ENCODE results near the gene MAX. TPM values are rescaled to one million over a fixed set of nuclear protein-coding genes. Genes with fewer than 3 reads are reported as not detected.
A peak's percentile ranks its signal among the peaks of the same experiment; 100 is the strongest.

Gene MAX
- total RNA-seq, 1 donor from 2014 or later, result 26.8 TPM

DNA sequence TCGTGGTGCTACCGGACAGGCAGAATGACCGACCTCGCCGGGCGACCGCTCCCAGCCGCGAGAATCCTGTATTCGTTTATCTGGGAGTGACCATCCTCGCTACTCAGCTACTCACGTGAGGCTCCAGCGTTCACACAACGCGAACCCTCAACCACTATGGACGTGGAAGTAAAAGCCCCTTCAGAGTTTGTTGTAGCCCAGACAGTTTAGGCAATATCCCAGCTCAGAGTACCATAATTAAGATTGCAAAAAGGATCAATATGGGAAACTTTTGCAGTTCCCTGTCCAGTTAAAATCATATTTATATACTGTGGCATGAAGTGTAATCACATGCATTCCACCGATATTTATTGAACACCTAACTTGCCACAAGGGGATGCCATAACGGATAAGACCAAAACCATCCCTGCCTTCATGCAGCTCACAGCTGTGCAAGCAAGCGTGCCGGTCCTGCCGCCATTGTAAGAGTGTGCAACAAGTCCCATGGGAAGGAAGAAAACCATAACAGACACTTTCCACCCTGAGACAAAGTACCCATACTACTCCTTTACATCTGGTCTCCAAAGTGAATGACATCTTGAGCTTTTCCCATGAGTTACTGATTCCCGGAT lies 938 bp upstream of the MAX start:
- no peak for TF ChIP-seq CTCF (IDR thresholded peaks at IDR 0.05)
- DNase-seq (ENCODE audit: low spot score in 2 of 2), result no peak
- peaks cover under 1 to 25% of the 10 kb centered on the region in 2 donors for H3K4me1 ChIP-seq
- no peak overlapping the region for H3K27ac ChIP-seq
- no peaks in the 10 kb centered on the region for H3K36me3 ChIP-seq
- H3K27me3 ChIP-seq, result no peaks in the 10 kb centered on the region
- intact Hi-C loops (cut with DNase I), result loop anchor here (2.0 to 10.0 kb wide), 4 partner anchors 54 to 716 kb away; partner anchors contain the start of genes CHURC1, FUT8 and MTHFD1
- H3K4me3 ChIP-seq, result peak overlapping the region; percentile 88 to 89
- H3K9me3 ChIP-seq, result no peaks in the 10 kb centered on the region

- Histone ChIP-seq H3K4me3 (peak overlapping the region; percentile 89 to 93), H3K9me3 (no peaks in the 10 kb centered on the region), H3K27me3 (no peaks in the 10 kb centered on the region), H3K36me3 (no peaks in the 10 kb centered on the region), H3K27ac (peak overlapping the region; percentile 81 to 88), H3K4me1 (peaks cover 11 to 38% of the 10 kb centered on the region in 2 donors)
- intact Hi-C loops (cut with DNase I), result loop anchor here (1.0 to 10.0 kb wide), 5 partner anchors 55 to 715 kb away; partner anchors contain the start of genes CHURC1, FUT8 and MTHFD1
- DNase-seq (ENCODE audit: low spot score in 2 of 2), result peak in 1 of 2 donors; percentile 65
- TF ChIP-seq CTCF (IDR thresholded peaks at IDR 0.05), result no peak
Measured at GRCh38 chr14:65101631-65102440, 481 bp downstream of the MAX start.

- Histone ChIP-seq H3K36me3 (no peaks in the 10 kb centered on the region), H3K9me3 (no peaks in the 10 kb centered on the region), H3K27me3 (no peaks in the 10 kb centered on the region), H3K4me1 (peaks cover 12 to 46% of the 10 kb centered on the region in 2 donors), H3K27ac (peak overlapping the region in 1 of 2 donors; percentile 88), H3K4me3 (peak overlapping the region; percentile 89 to 93)
- intact Hi-C loops (cut with DNase I), result loop anchor here (5.0 to 10.0 kb wide), 2 partner anchors 186 to 714 kb away; partner anchors contain the start of genes CHURC1 and MTHFD1
- DNase-seq (ENCODE audit: low spot score in 2 of 2), result no peak
- no peak for TF ChIP-seq CTCF (IDR thresholded peaks at IDR 0.05)
Measured at GRCh38 chr14:65100922-65101541, 1.3 kb downstream of the MAX start.

GRCh38 chr14:65098586-65098985 lies 3.7 kb downstream of the MAX start:
- no peaks in the 10 kb centered on the region for H3K9me3 ChIP-seq
- intact Hi-C loops (cut with DNase I), result no loop called here
- DNase-seq (ENCODE audit: low spot score in 2 of 2), result no peak
- H3K36me3 ChIP-seq, result peaks cover 3% of the 10 kb centered on the region in 2 donors
- H3K27me3 ChIP-seq, result no peaks in the 10 kb centered on the region
- TF ChIP-seq CTCF (IDR thresholded peaks at IDR 0.05), result no peak
- peak overlapping the region in 1 of 2 donors; percentile 43 for H3K27ac ChIP-seq
- peaks cover 19 to 54% of the 10 kb centered on the region in 2 donors for H3K4me1 ChIP-seq
- peak overlapping the region in 1 of 2 donors; percentile 29 for H3K4me3 ChIP-seq

- no peak overlapping the region for H3K4me3 ChIP-seq
- peak overlapping the region; percentile 48 to 64 for H3K27ac ChIP-seq
- H3K36me3 ChIP-seq, result peaks cover 23% of the 10 kb centered on the region in 2 donors
- no peaks in the 10 kb centered on the region for H3K9me3 ChIP-seq
- H3K27me3 ChIP-seq, result no peaks in the 10 kb centered on the region
- peaks cover 19 to 50% of the 10 kb centered on the region in 2 donors for H3K4me1 ChIP-seq
- intact Hi-C loops (cut with DNase I), result no loop called here
- TF ChIP-seq CTCF (IDR thresholded peaks at IDR 0.05), result no peak
- DNase-seq (ENCODE audit: low spot score in 2 of 2), result no peak
Measured at GRCh38 chr14:65096323-65097089, 5.8 kb downstream of the MAX start.
